Activated CD8-positive, alpha-beta T cell treated with anti-CD3 and anti-CD28 coated beads for 36 hours (primary cell): ENCODE results near the gene TNP1. TPM values are rescaled to one million over a fixed set of nuclear protein-coding genes. Genes with fewer than 3 reads are reported as not detected.

Source experiments
- ATAC-seq: fragments of 200-7000 bp; cut with Tn5 transposase; one replicate; pipeline ENCODE4 v1.10.0; 2021; ENCODE audit warnings: mild to moderate bottlenecking, moderate library complexity
- CTCF ChIA-PET: fragments of 350-600 bp; sonication (Branson Sonifier 250); formaldehyde crosslinking; loops from one replicate; lab custom pipeline; 2021; ENCODE audit warnings: antibody characterized with exemption; lab: Charles Lee
- POLR2A ChIA-PET: fragments of 350-600 bp; sonication (Branson Sonifier 250); formaldehyde crosslinking; loops from one replicate; lab custom pipeline; 2021; ENCODE audit warnings: antibody characterized with exemption; lab: Charles Lee
- DNase-seq: peaks from one replicate; pipeline ENCODE4 v3.0.0-alpha.2; 2020
- H3K27ac Mint-ChIP-seq: one replicate; pipeline ENCODE4 v1.8.0; 2021; ENCODE audit warnings: mild to moderate bottlenecking, mixed read lengths
- H3K27me3 Mint-ChIP-seq: one replicate; pipeline ENCODE4 v1.8.0; 2021; ENCODE audit warnings: mixed read lengths
- H3K36me3 Mint-ChIP-seq: one replicate; pipeline ENCODE4 v1.8.0; 2021; ENCODE audit warnings: low read depth, mixed read lengths
- H3K4me1 Mint-ChIP-seq: one replicate; pipeline ENCODE4 v1.8.0; 2021; ENCODE audit warnings: low read depth, mixed read lengths
- H3K4me3 Mint-ChIP-seq: one replicate; pipeline ENCODE4 v1.8.0; 2021; ENCODE audit warnings: mild to moderate bottlenecking, moderate library complexity, mixed read lengths
- H3K9me3 Mint-ChIP-seq: one replicate; pipeline ENCODE4 v1.8.0; 2021; ENCODE audit warnings: mixed read lengths
- CTCF ChIP-seq: fragments of 200-600 bp; IDR thresholded peaks from one replicate; pipeline ENCODE4 v1.8.0; 2022; ENCODE audit warnings: antibody characterized with exemption, mild to moderate bottlenecking
- intact Hi-C: fragments of 100-400 bp; cut with micrococcal nuclease; formaldehyde crosslinking; loops from one replicate; pipeline ENCODE4 v1.10.0; 2022
- total RNA-seq, 2 experiments: library from RNA; stranded (reverse); gene quantifications; one replicate each; pipeline ENCODE4 v1.2.3, GENCODE V29; 2021

TNP1 gene
- total RNA-seq, 2 experiments from 2014 or later = not detected

GRCh38 chr2:216822470-216822869 is 37.4 kb downstream of the TNP1 start:
- ChIA-PET CTCF (no interaction called here), POLR2A (no interaction called here)
- intact Hi-C loops = no loop called here
- no peak overlapping the region for H3K27ac Mint-ChIP-seq
- TF ChIP-seq CTCF = no peak
- DNase-seq (no peak), ATAC-seq (no peak)
- no peak overlapping the region for H3K4me3 Mint-ChIP-seq
- H3K4me1 Mint-ChIP-seq = no peaks in the 10 kb centered on the region
- H3K36me3 Mint-ChIP-seq = no peaks in the 10 kb centered on the region
- H3K9me3 Mint-ChIP-seq = no peaks in the 10 kb centered on the region
- peaks cover 3% of the 10 kb centered on the region for H3K27me3 Mint-ChIP-seq

GRCh38 chr2:216820709-216821108 is 39.2 kb downstream of the TNP1 start:
- no peaks in the 10 kb centered on the region for H3K36me3 Mint-ChIP-seq
- no peak overlapping the region for H3K4me3 Mint-ChIP-seq
- intact Hi-C loops = no loop called here
- DNase-seq = no peak
- no peaks in the 10 kb centered on the region for H3K4me1 Mint-ChIP-seq
- H3K27me3 Mint-ChIP-seq = peaks cover 8% of the 10 kb centered on the region
- H3K9me3 Mint-ChIP-seq = no peaks in the 10 kb centered on the region
- ChIA-PET CTCF (no interaction called here), POLR2A (no interaction called here)
- no peak for ATAC-seq
- no peak overlapping the region for H3K27ac Mint-ChIP-seq
- TF ChIP-seq CTCF = no peak

- TF ChIP-seq CTCF = no peak
- H3K27ac Mint-ChIP-seq = no peak overlapping the region
- intact Hi-C loops = no loop called here
- H3K27me3 Mint-ChIP-seq = peaks cover 10% of the 10 kb centered on the region
- H3K4me3 Mint-ChIP-seq = no peak overlapping the region
- ChIA-PET CTCF (no interaction called here), POLR2A (no interaction called here)
- no peaks in the 10 kb centered on the region for H3K4me1 Mint-ChIP-seq
- ATAC-seq = no peak
- no peaks in the 10 kb centered on the region for H3K36me3 Mint-ChIP-seq
- no peaks in the 10 kb centered on the region for H3K9me3 Mint-ChIP-seq
- DNase-seq = no peak
These were observed 40.1 kb downstream of the TNP1 start for GRCh38 chr2:216819766-216820165.

GRCh38 chr2:216819055-216819454 is 40.8 kb downstream of the TNP1 start:
- Mint-ChIP-seq H3K9me3 (no peaks in the 10 kb centered on the region), H3K27me3 (peaks cover 11% of the 10 kb centered on the region), H3K27ac (no peak overlapping the region), H3K4me3 (no peak overlapping the region), H3K36me3 (no peaks in the 10 kb centered on the region), H3K4me1 (no peaks in the 10 kb centered on the region)
- no peak for TF ChIP-seq CTCF
- DNase-seq = no peak
- intact Hi-C loops = no loop called here
- ChIA-PET CTCF (interaction anchor here (1.1 kb wide), 1 partner anchor 19 kb away, joined by 4 read pairs; no protein-coding TSS in a partner anchor), POLR2A (no interaction called here)
- no peak for ATAC-seq

GRCh38 chr2:216810399-216811160 is 49.3 kb downstream of the TNP1 start:
- no peaks in the 10 kb centered on the region for H3K9me3 Mint-ChIP-seq
- intact Hi-C loops = no loop called here
- H3K4me3 Mint-ChIP-seq = no peak overlapping the region
- no peaks in the 10 kb centered on the region for H3K36me3 Mint-ChIP-seq
- DNase-seq (no peak), ATAC-seq (no peak)
- H3K4me1 Mint-ChIP-seq = no peaks in the 10 kb centered on the region
- TF ChIP-seq CTCF = no peak
- H3K27ac Mint-ChIP-seq = no peak overlapping the region
- peaks cover 1% of the 10 kb centered on the region for H3K27me3 Mint-ChIP-seq
- POLR2A ChIA-PET = no interaction called here
- CTCF ChIA-PET = no interaction called here

Other genes starting within 250 kb of the TNP1 start
- 100 to 1,000 TPM; 123 to 124 TPM for gene IGFBP2, start 226.6 kb downstream of the TNP1 start, total RNA-seq
- gene IGFBP5, start 164.5 kb downstream of the TNP1 start, total RNA-seq = not detected